Caco-2 (cell line): ENCODE measurements around the gene EXOC1. TPM values are rescaled to one million over a fixed set of nuclear protein-coding genes. Genes with fewer than 3 reads are reported as not detected.

ENCODE experiments used
- BruUV-seq: library from RNA; stranded (reverse); fragments of 400-500 nt; replicated peaks from 2 replicates; lab custom pipeline; 2021; lab: Mats Ljungman, UMichigan
- CTCF ChIA-PET: fragments of 300-600 bp; sonication (Branson Sonifier 250); formaldehyde crosslinking; loops from one replicate; lab custom pipeline; 2022; ENCODE audit warnings: antibody characterized with exemption; lab: Charles Lee
- POLR2A ChIA-PET: fragments of 300-600 bp; sonication (Branson Sonifier 250); formaldehyde crosslinking; loops from one replicate; lab custom pipeline; 2022; ENCODE audit warnings: antibody characterized with exemption; lab: Charles Lee
- DNase-seq, 2 experiments: peaks; one replicate each; pipeline versions ENCODE4 v3.0.0 to v3.0.0-alpha.2; 2020 to 2022
- H3K27me3 ChIP-seq: replicated peaks from 2 replicates; pipeline ENCODE4 v1.6.0; 2011; ENCODE audit warnings: low read length; ENCODE audit not compliant: control insufficient read depth, insufficient read depth
- H3K36me3 ChIP-seq: 2 replicates; pipeline ENCODE4 v1.5.1; 2011; ENCODE audit warnings: low read length; ENCODE audit not compliant: control insufficient read depth, insufficient read depth
- H3K4me1 ChIP-seq: fragments of 250-450 bp; sonication (Bioruptor Pico); 2 replicates; pipeline ENCODE4 v1.5.1; 2020; ENCODE audit warnings: mild to moderate bottlenecking
- H3K4me3 ChIP-seq: 2 replicates; pipeline ENCODE4 v1.5.1; 2011; ENCODE audit warnings: low read depth, mild to moderate bottlenecking, control low read depth, low read length
- H3K9me3 ChIP-seq: fragments of 250-450 bp; sonication (Bioruptor Pico); 2 replicates; pipeline ENCODE4 v1.5.1; 2020; ENCODE audit warnings: mild to moderate bottlenecking, moderate library complexity
- H3K27ac Mint-ChIP-seq: one replicate; pipeline ENCODE4 v1.8.0; 2022; ENCODE audit warnings: mixed read lengths; ENCODE audit not compliant: unreplicated experiment
- H3K27me3 Mint-ChIP-seq: one replicate; pipeline ENCODE4 v1.8.0; 2022; ENCODE audit warnings: mixed read lengths; ENCODE audit not compliant: insufficient read depth, unreplicated experiment
- H3K36me3 Mint-ChIP-seq: one replicate; pipeline ENCODE4 v1.8.0; 2022; ENCODE audit warnings: mild to moderate bottlenecking, mixed read lengths; ENCODE audit not compliant: insufficient read depth, unreplicated experiment
- H3K4me1 Mint-ChIP-seq: one replicate; pipeline ENCODE4 v1.8.0; 2022; ENCODE audit warnings: low read depth, mixed read lengths; ENCODE audit not compliant: unreplicated experiment
- H3K4me3 Mint-ChIP-seq: one replicate; pipeline ENCODE4 v1.8.0; 2022; ENCODE audit warnings: mild to moderate bottlenecking, moderate library complexity, mixed read lengths; ENCODE audit not compliant: unreplicated experiment
- H3K9me3 Mint-ChIP-seq: one replicate; pipeline ENCODE4 v1.8.0; 2022; ENCODE audit warnings: mixed read lengths; ENCODE audit not compliant: unreplicated experiment
- intact Hi-C: fragments of 100-400 bp; cut with micrococcal nuclease; formaldehyde crosslinking; loops from one replicate; pipeline ENCODE4 v1.10.0; 2022; ENCODE audit not compliant: unreplicated experiment
- total RNA-seq: library from RNA; stranded (reverse); gene quantifications from 2 replicates; pipeline ENCODE4 v1.2.3, GENCODE V29; 2022
- TF ChIP-seq, protein P1 (sequence below), 2 experiments: fragments of 200-600 bp in 1 of 2; IDR thresholded peaks; 1 replicate in 1 of 2; 2 replicates in 1 of 2; pipeline versions ENCODE4 v1.5.1 to v1.8.0; 2011 to 2022; ENCODE audit warnings: antibody characterized with exemption in 1 of 2, control low read depth in 1 of 2, inconsistent platforms in 1 of 2, low read depth in 1 of 2, low read length in 1 of 2, mild to moderate bottlenecking in 1 of 2, moderate library complexity in 1 of 2; ENCODE audit not compliant: insufficient read depth in 1 of 2, severe bottlenecking in 1 of 2, unreplicated experiment in 1 of 2

Gene EXOC1
- total RNA-seq, 1 experiment from 2014 or later: 19.9 TPM

GRCh38 chr4:55907469-55907868 lies 54.0 kb downstream of the EXOC1 start:
- intact Hi-C loops: no loop called here
- TF ChIP-seq, protein P1, sequence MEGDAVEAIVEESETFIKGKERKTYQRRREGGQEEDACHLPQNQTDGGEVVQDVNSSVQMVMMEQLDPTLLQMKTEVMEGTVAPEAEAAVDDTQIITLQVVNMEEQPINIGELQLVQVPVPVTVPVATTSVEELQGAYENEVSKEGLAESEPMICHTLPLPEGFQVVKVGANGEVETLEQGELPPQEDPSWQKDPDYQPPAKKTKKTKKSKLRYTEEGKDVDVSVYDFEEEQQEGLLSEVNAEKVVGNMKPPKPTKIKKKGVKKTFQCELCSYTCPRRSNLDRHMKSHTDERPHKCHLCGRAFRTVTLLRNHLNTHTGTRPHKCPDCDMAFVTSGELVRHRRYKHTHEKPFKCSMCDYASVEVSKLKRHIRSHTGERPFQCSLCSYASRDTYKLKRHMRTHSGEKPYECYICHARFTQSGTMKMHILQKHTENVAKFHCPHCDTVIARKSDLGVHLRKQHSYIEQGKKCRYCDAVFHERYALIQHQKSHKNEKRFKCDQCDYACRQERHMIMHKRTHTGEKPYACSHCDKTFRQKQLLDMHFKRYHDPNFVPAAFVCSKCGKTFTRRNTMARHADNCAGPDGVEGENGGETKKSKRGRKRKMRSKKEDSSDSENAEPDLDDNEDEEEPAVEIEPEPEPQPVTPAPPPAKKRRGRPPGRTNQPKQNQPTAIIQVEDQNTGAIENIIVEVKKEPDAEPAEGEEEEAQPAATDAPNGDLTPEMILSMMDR (IDR thresholded peaks at IDR 0.05; ENCODE audit: insufficient read depth in 1 of 2, low read depth in 1 of 2, low read length in 1 of 2, severe bottlenecking in 1 of 2, unreplicated experiment in 1 of 2): no peak
- no peak for DNase-seq
- no peaks in the 10 kb centered on the region; the same call in 1 of the 2 replicates for H3K9me3 ChIP-seq
- no peaks in the 10 kb centered on the region for H3K27me3 Mint-ChIP-seq
- H3K4me1 Mint-ChIP-seq: no peaks in the 10 kb centered on the region
- ChIA-PET CTCF (no interaction called here), POLR2A (no interaction called here)
- H3K4me3 ChIP-seq: no peak overlapping the region
- H3K36me3 Mint-ChIP-seq: no peaks in the 10 kb centered on the region
- no peak overlapping the region for H3K4me3 Mint-ChIP-seq
- H3K27ac Mint-ChIP-seq: no peak overlapping the region
- no TSS peak for BruUV-seq
- H3K9me3 Mint-ChIP-seq: no peaks in the 10 kb centered on the region
- no peaks in the 10 kb centered on the region for H3K27me3 ChIP-seq
- no peaks in the 10 kb centered on the region for H3K36me3 ChIP-seq
- no peaks in the 10 kb centered on the region for H3K4me1 ChIP-seq

DNA sequence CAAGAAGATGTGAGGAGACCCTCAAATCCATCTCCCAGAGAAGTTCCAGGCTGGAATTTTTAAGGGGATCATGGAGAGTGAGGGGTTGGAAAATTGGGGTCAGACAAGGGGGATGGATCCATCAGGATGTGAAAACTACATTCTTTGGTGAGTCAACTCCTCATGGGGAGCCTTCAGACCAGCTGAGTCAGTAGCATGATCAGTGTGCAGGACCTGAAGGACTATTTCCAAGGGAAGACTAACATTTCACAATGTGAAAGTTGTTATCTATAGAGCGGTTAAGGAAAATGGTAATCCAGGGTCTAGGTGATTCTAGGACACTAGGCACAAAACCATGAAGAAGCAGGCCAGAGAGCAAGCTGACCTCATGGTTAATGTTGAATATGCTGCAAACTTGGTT lies 56.7 kb downstream of the EXOC1 start:
- DNase-seq: no peak
- Histone ChIP-seq H3K27me3 (no peaks in the 10 kb centered on the region), H3K36me3 (no peaks in the 10 kb centered on the region), H3K9me3 (peaks cover 3% of the 10 kb centered on the region; the same call in 1 of the 2 replicates), H3K4me1 (no peaks in the 10 kb centered on the region), H3K4me3 (no peak overlapping the region)
- ChIA-PET POLR2A (no interaction called here), CTCF (no interaction called here)
- Mint-ChIP-seq H3K9me3 (no peaks in the 10 kb centered on the region), H3K4me3 (no peak overlapping the region), H3K27ac (no peak overlapping the region), H3K36me3 (no peaks in the 10 kb centered on the region), H3K4me1 (no peaks in the 10 kb centered on the region), H3K27me3 (no peaks in the 10 kb centered on the region)
- TF ChIP-seq, protein P1 (IDR thresholded peaks at IDR 0.05; ENCODE audit: insufficient read depth in 1 of 2, low read depth in 1 of 2, low read length in 1 of 2, severe bottlenecking in 1 of 2, unreplicated experiment in 1 of 2): no peak
- no TSS peak for BruUV-seq
- intact Hi-C loops: no loop called here

DNA sequence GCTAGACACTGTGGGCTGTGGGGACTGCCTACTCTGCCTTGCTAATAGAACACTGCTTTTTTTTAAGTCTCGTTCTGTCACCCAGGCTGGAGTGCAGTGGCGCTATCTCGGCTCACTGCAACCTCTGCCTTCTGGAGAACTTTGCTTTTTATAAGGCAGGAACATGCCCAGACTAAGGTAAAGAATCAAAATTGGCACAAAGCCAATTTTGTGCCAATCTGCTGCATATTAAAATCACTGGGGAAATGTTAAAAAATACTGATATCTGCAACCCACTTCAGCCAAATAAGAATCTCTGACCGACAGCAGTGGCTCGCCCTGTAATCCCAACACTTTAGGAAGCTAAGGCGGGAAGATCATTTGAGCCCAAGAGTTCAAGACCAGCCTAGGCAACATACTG lies 58.8 kb downstream of the EXOC1 start:
- CTCF ChIA-PET: no interaction called here
- Histone ChIP-seq H3K4me1 (no peaks in the 10 kb centered on the region), H3K4me3 (no peak overlapping the region), H3K9me3 (peaks cover 3% of the 10 kb centered on the region; the same call in 1 of the 2 replicates), H3K27me3 (no peaks in the 10 kb centered on the region), H3K36me3 (no peaks in the 10 kb centered on the region)
- BruUV-seq: no TSS peak
- Mint-ChIP-seq H3K9me3 (no peaks in the 10 kb centered on the region), H3K4me3 (no peak overlapping the region), H3K27me3 (no peaks in the 10 kb centered on the region), H3K4me1 (no peaks in the 10 kb centered on the region), H3K36me3 (no peaks in the 10 kb centered on the region), H3K27ac (no peak overlapping the region)
- POLR2A ChIA-PET: no interaction called here
- DNase-seq: no peak
- TF ChIP-seq, protein P1 (IDR thresholded peaks at IDR 0.05; ENCODE audit: insufficient read depth in 1 of 2, low read depth in 1 of 2, low read length in 1 of 2, severe bottlenecking in 1 of 2, unreplicated experiment in 1 of 2): no peak
- intact Hi-C loops: no loop called here
